Medulla oblongata (tissue), 1 donor: ENCODE results near the gene VSIG4.
A peak's percentile ranks its signal among the peaks of the same experiment; 100 is the strongest.

Experiments used
- DNase-seq: peaks from one replicate; pipeline ENCODE4 v3.0.0-alpha.2; 2015; ENCODE audit errors: extremely low spot score

Gene VSIG4

GRCh38 chrX:66008328-66008970 lies 31.4 kb downstream of the VSIG4 start:
- no peak for DNase-seq

- no peak for DNase-seq
Observed at GRCh38 chrX:66007851-66008250, 32.0 kb downstream of the VSIG4 start.

- no peak for DNase-seq
Observed at GRCh38 chrX:66005830-66006449, 33.9 kb downstream of the VSIG4 start.

GRCh38 chrX:66004928-66005829 lies 34.7 kb downstream of the VSIG4 start:
- DNase-seq = peak; percentile 33

GRCh38 chrX:66002824-66003680 lies 36.8 kb downstream of the VSIG4 start:
- DNase-seq = no peak

GRCh38 chrX:66001596-66001995 lies 38.3 kb downstream of the VSIG4 start:
- no peak for DNase-seq

GRCh38 chrX:66000628-66001272 lies 39.1 kb downstream of the VSIG4 start:
- no peak for DNase-seq

GRCh38 chrX:66000178-66000577 lies 39.7 kb downstream of the VSIG4 start:
- no peak for DNase-seq

GRCh38 chrX:65999563-66000148 lies 40.2 kb downstream of the VSIG4 start:
- no peak for DNase-seq

GRCh38 chrX:65999029-65999562 lies 40.8 kb downstream of the VSIG4 start:
- no peak for DNase-seq

GRCh38 chrX:65997978-65998717 lies 41.7 kb downstream of the VSIG4 start:
- DNase-seq = no peak

GRCh38 chrX:65994519-65995506 lies 45.1 kb downstream of the VSIG4 start:
- DNase-seq = no peak

- DNase-seq = no peak
Observed at GRCh38 chrX:65993915-65994460, 45.9 kb downstream of the VSIG4 start.

- DNase-seq = no peak
Observed at GRCh38 chrX:65993332-65993731, 46.5 kb downstream of the VSIG4 start.

GRCh38 chrX:65990702-65991101 lies 49.2 kb downstream of the VSIG4 start:
- no peak for DNase-seq

GRCh38 chrX:65987811-65988210 lies 52.1 kb downstream of the VSIG4 start:
- DNase-seq = no peak

- peak; percentile 68 for DNase-seq
Observed at GRCh38 chrX:65985922-65986588, 53.8 kb downstream of the VSIG4 start.

GRCh38 chrX:65985211-65985610 lies 54.7 kb downstream of the VSIG4 start:
- DNase-seq = no peak
